ENCODE measurements around the gene FABP3.

DNA sequence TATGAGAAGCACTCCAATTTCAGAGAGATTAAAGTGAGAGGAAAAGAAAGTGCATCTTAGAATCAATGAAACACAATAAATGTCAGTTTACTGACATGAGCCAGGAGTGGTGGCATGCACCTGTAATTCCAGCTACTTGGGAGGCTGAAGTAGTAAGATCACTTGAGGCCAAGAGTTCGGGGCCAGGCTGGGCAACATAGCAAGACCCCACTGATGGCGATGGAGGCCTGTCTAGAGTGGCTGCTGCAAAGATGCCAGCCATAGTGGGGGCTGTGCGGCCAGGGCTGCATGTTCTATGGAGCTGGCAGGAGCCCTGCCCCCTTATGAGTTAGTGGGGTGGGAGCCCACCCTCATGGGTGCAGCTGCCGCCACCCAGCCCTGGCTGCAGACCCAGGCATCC is 48.8 kb downstream of the FABP3 start:
- TF ChIP-seq NFE2L2 (conservative IDR thresholded peaks at IDR 0.05; ENCODE audit: low read length) (no peak), ZC3H11A (IDR thresholded peaks at IDR 0.05) (no peak), CBX8 (IDR thresholded peaks at IDR 0.05) (no peak)

All from A549 (cell line).